ENCODE data around the gene CHN2.

GRCh38 chr7:29416276-29416937 lies 221.8 kb downstream of the CHN2 start:
- TF ChIP-seq CTCF (IDR thresholded peaks at IDR 0.05 in 8 of 11, conservative IDR thresholded peaks at IDR 0.05 in 3 of 11) (no peak), POLR2A (IDR thresholded peaks at IDR 0.05) (no peak), POLR2AphosphoS5 (IDR thresholded peaks at IDR 0.05) (no peak)

Data from spleen (tissue), 7 donors.